ENCODE data around the gene CLK3. TPM values are rescaled to one million over a fixed set of nuclear protein-coding genes. Genes with fewer than 3 reads are reported as not detected.

The CLK3 gene
- total and polyA plus RNA-seq, 8 donors, result 47.6 to 226 (median 93.2) TPM

- 85 to 92% (median 89%) methylated on average over 21 of the region's 21 CpGs for WGBS, 5 donors
- TF ChIP-seq CTCF (IDR thresholded peaks at IDR 0.05) (no peak), POLR2A (IDR thresholded peaks at IDR 0.05) (no peak), POLR2AphosphoS5 (IDR thresholded peaks at IDR 0.05) (no peak), EP300 (IDR thresholded peaks at IDR 0.05) (no peak)
- Histone ChIP-seq H3K9me3 (no peaks in the 10 kb centered on the region), H3K27ac (no peak overlapping the region), H3K4me1 (peaks cover 30 to 64% (median 49%) of the 10 kb centered on the region in 4 donors), H3K36me3 (peaks cover 79 to 88% (median 84%) of the 10 kb centered on the region in 4 donors), H3K27me3 (no peaks in the 10 kb centered on the region), H3K4me3 (no peak overlapping the region)
- DNase-seq, result no peak
- intact Hi-C loops (cut with DNase I; ENCODE audit: low total_unique reads), result no loop called here
Measured at GRCh38 chr15:74621936-74622335, 6.3 kb downstream of the CLK3 start.

GRCh38 chr15:74622758-74623157, 7.1 kb downstream of the CLK3 start:
- Histone ChIP-seq H3K9me3 (no peaks in the 10 kb centered on the region), H3K4me3 (no peak overlapping the region), H3K27ac (no peak overlapping the region), H3K4me1 (peaks cover 21 to 56% (median 41%) of the 10 kb centered on the region in 4 donors), H3K36me3 (peaks cover 87 to 97% (median 92%) of the 10 kb centered on the region in 4 donors), H3K27me3 (no peaks in the 10 kb centered on the region)
- DNase-seq, result no peak
- 74 to 94% (median 87%) methylated on average over 3 of the region's 3 CpGs for WGBS, 5 donors
- intact Hi-C loops (cut with DNase I; ENCODE audit: low total_unique reads), result no loop called here
- no peak for TF ChIP-seq POLR2A (IDR thresholded peaks at IDR 0.05)
- no peak for TF ChIP-seq CTCF (IDR thresholded peaks at IDR 0.05)
- no peak for TF ChIP-seq POLR2AphosphoS5 (IDR thresholded peaks at IDR 0.05)
- no peak for TF ChIP-seq EP300 (IDR thresholded peaks at IDR 0.05)

- Histone ChIP-seq H3K4me3 (no peak overlapping the region), H3K4me1 (peaks cover 11 to 42% (median 28%) of the 10 kb centered on the region in 4 donors), H3K27ac (no peak overlapping the region), H3K27me3 (no peaks in the 10 kb centered on the region), H3K9me3 (no peaks in the 10 kb centered on the region), H3K36me3 (peaks cover 99 to 100% (median 100%) of the 10 kb centered on the region in 4 donors)
- 57 to 80% (median 61%) methylated on average over 6 to 7 of the region's 7 CpGs for WGBS, 5 donors
- DNase-seq, result no peak
- no peak for TF ChIP-seq POLR2A (IDR thresholded peaks at IDR 0.05)
- no peak for TF ChIP-seq CTCF (IDR thresholded peaks at IDR 0.05)
- TF ChIP-seq EP300 (IDR thresholded peaks at IDR 0.05), result no peak
- TF ChIP-seq POLR2AphosphoS5 (IDR thresholded peaks at IDR 0.05), result no peak
- intact Hi-C loops (cut with DNase I; ENCODE audit: low total_unique reads), result no loop called here
Measured at GRCh38 chr15:74624020-74624602, 8.5 kb downstream of the CLK3 start.

- Histone ChIP-seq H3K4me1 (peaks cover 6 to 27% (median 14%) of the 10 kb centered on the region in 4 donors), H3K4me3 (no peak overlapping the region), H3K36me3 (peaks cover 98 to 100% (median 100%) of the 10 kb centered on the region in 4 donors), H3K27me3 (no peaks in the 10 kb centered on the region), H3K9me3 (no peaks in the 10 kb centered on the region), H3K27ac (no peak overlapping the region)
- no peak for DNase-seq
- WGBS, 5 donors, result 82 to 86% (median 84%) methylated on average over 6 of the region's 6 CpGs
- TF ChIP-seq POLR2AphosphoS5 (IDR thresholded peaks at IDR 0.05), result no peak
- TF ChIP-seq POLR2A (IDR thresholded peaks at IDR 0.05), result no peak
- no peak for TF ChIP-seq CTCF (IDR thresholded peaks at IDR 0.05)
- TF ChIP-seq EP300 (IDR thresholded peaks at IDR 0.05), result no peak
- intact Hi-C loops (cut with DNase I; ENCODE audit: low total_unique reads), result loop anchor here (5.0 kb wide), 1 partner anchor 137 kb away; no protein-coding TSS in a partner anchor
Measured at GRCh38 chr15:74625693-74626092, 10.1 kb downstream of the CLK3 start.
